Endothelial cell of umbilical vein (primary cell): ENCODE measurements around the gene SPEM2. TPM values are rescaled to one million over a fixed set of nuclear protein-coding genes. Genes with fewer than 3 reads are reported as not detected.
"Not testable (repeated sequence)": the region's sequence is repeated elsewhere in the genome, so short reads cannot be mapped to it uniquely, and the experiment has no call there.

ENCODE experiments used
- BruUV-seq: library from RNA; stranded (reverse); fragments of 400-500 nt; replicated peaks from 2 replicates; lab custom pipeline; 2021; lab: Mats Ljungman, UMichigan
- CTCF ChIA-PET: fragments of 300-600, 350-600 bp; sonication (Branson Sonifier 250); formaldehyde crosslinking; loops from one replicate; lab custom pipeline; 2021; ENCODE audit warnings: antibody characterized with exemption, inconsistent platforms; lab: Charles Lee
- POLR2A ChIA-PET: fragments of 300-600, 350-600 bp; sonication (Branson Sonifier 250); formaldehyde crosslinking; loops from one replicate; lab custom pipeline; 2021; ENCODE audit warnings: antibody characterized with exemption, inconsistent platforms; lab: Charles Lee
- DNase-seq: peaks from one replicate; pipeline ENCODE4 v3.0.0-alpha.2; 2011; ENCODE audit warnings: low read depth, low spot score
- FAIRE-seq: peaks from 2 replicates; lab custom pipeline; 2011; peaks lifted over from hg19 to GRCh38; lab: Jason Lieb, UNC
- H2AFZ ChIP-seq: 2 replicates; pipeline ENCODE4 v1.6.0; 2012; ENCODE audit warnings: low read depth, low read length, control low read depth, inconsistent platforms
- H3K27ac ChIP-seq: 2 replicates; pipeline ENCODE4 v1.5.1; 2011; ENCODE audit warnings: low read depth, mild to moderate bottlenecking, control low read depth, low read length, moderate library complexity; ENCODE audit not compliant: insufficient read depth
- H3K27me3 ChIP-seq, 2 experiments: 2 replicates each; pipeline versions ENCODE4 v1.6.0 to v1.6.1; 2011; ENCODE audit warnings: low read length in 2 of 2, mixed read lengths in 1 of 2; ENCODE audit not compliant: control insufficient read depth in 2 of 2, insufficient read depth in 2 of 2
- H3K36me3 ChIP-seq, 2 experiments: 2 replicates in 1 of 2; 3 replicates in 1 of 2; pipeline ENCODE4 v1.5.1; 2011; ENCODE audit warnings: low read length in 2 of 2, mild to moderate bottlenecking in 1 of 2, moderate library complexity in 1 of 2; ENCODE audit not compliant: control insufficient read depth in 2 of 2, insufficient read depth in 2 of 2; ENCODE audit errors: extremely low read depth in 1 of 2
- H3K4me1 ChIP-seq: 3 replicates; pipeline ENCODE4 v1.5.1; 2011; ENCODE audit warnings: mild to moderate bottlenecking, low read length; ENCODE audit not compliant: control insufficient read depth, insufficient read depth; ENCODE audit errors: extremely low read depth
- H3K4me2 ChIP-seq: 2 replicates; pipeline ENCODE4 v1.6.1; 2011; ENCODE audit warnings: low read length, control low read depth, mixed read lengths; ENCODE audit not compliant: insufficient read depth
- H3K4me3 ChIP-seq, 3 experiments: fragments of 200-600 bp in 1 of 3; sonication (generic), shearing (Covaris generic) in 1 of 3; replicated peaks in 1 of 3; 2 replicates each; pipeline ENCODE4 v1.5.1; 2011 to 2016; ENCODE audit warnings: control low read depth in 3 of 3, low read length in 3 of 3, mild to moderate bottlenecking in 2 of 3, inconsistent platforms in 1 of 3, low read depth in 1 of 3, moderate library complexity in 1 of 3; ENCODE audit not compliant: insufficient read depth in 1 of 3
- H3K79me2 ChIP-seq: 2 replicates; pipeline ENCODE4 v1.6.0; 2012; ENCODE audit warnings: low read length, inconsistent platforms; ENCODE audit not compliant: control insufficient read depth, insufficient read depth
- H3K9ac ChIP-seq: replicated peaks from 2 replicates; pipeline ENCODE3; 2011; ENCODE audit warnings: low read length, control low read depth; ENCODE audit not compliant: insufficient read depth; ENCODE audit errors: extremely low read depth
- H3K9me1 ChIP-seq: replicated peaks from 3 replicates; pipeline ENCODE4 v1.6.0; 2011; ENCODE audit warnings: mild to moderate bottlenecking, low read length; ENCODE audit not compliant: control insufficient read depth, insufficient read depth; ENCODE audit errors: extremely low read depth
- H3K9me3 ChIP-seq: replicated peaks from 2 replicates; pipeline ENCODE4 v1.5.1; 2012; ENCODE audit warnings: low read length, inconsistent platforms; ENCODE audit not compliant: control insufficient read depth, insufficient read depth
- H4K20me1 ChIP-seq: replicated peaks from 2 replicates; pipeline ENCODE3; 2011; ENCODE audit warnings: mild to moderate bottlenecking, low read length; ENCODE audit not compliant: control insufficient read depth, insufficient read depth; ENCODE audit errors: extremely low read depth
- EZH2 ChIP-seq: IDR thresholded peaks from 2 replicates; pipeline ENCODE4 v1.6.1; 2012; ENCODE audit warnings: borderline replicate concordance, low read depth, mild to moderate bottlenecking, moderate library complexity, low read length, inconsistent platforms; ENCODE audit not compliant: severe bottlenecking
- FOS ChIP-seq: IDR thresholded peaks from 2 replicates; pipeline ENCODE4 v1.6.1; 2011; ENCODE audit warnings: mild to moderate bottlenecking, low read length, moderate library complexity, borderline replicate concordance; ENCODE audit not compliant: insufficient read depth
- GATA2 ChIP-seq: IDR thresholded peaks from 2 replicates; pipeline ENCODE4 v1.7.0; 2011; ENCODE audit warnings: low read depth, mild to moderate bottlenecking, moderate library complexity, mixed read lengths, low read length; ENCODE audit not compliant: insufficient read length, insufficient read depth
- JUN ChIP-seq: IDR thresholded peaks from 2 replicates; pipeline ENCODE4 v1.6.1; 2011; ENCODE audit warnings: borderline replicate concordance, low read depth; ENCODE audit not compliant: insufficient read length, insufficient read depth
- MYC ChIP-seq: IDR thresholded peaks from one replicate; pipeline ENCODE4 v1.6.1; 2011; ENCODE audit warnings: mild to moderate bottlenecking, low read depth, low read length
- POLR2A ChIP-seq: IDR thresholded peaks from 2 replicates; pipeline ENCODE4 v1.6.1; 2012; ENCODE audit warnings: low read depth, mild to moderate bottlenecking, control low read depth, low read length
- POLR2AphosphoS5 ChIP-seq: IDR thresholded peaks from 2 replicates; pipeline ENCODE4 v1.6.1; 2012; ENCODE audit warnings: low read depth, mild to moderate bottlenecking, control low read depth, low read length, moderate library complexity; ENCODE audit not compliant: insufficient read depth
- dilution Hi-C: fragments of 300-500 bp; cut with MboI; formaldehyde crosslinking; loops from one replicate; pipeline ENCODE4 v1.15.0; 2019; ENCODE audit warnings: low sequenced_read_pairs; ENCODE audit not compliant: extremely low pct_ligation_motif_present
- intact Hi-C: fragments of 100-400 bp; cut with micrococcal nuclease; formaldehyde crosslinking; loops from one replicate; pipeline ENCODE4 v1.10.0; 2022
- polyA plus RNA-seq, 4 experiments: library from polyadenylated mRNA; depleted of rRNA in 3 of 4; stranded (reverse) in 3 of 4; unstranded in 1 of 4; fragments of >200 nt; gene quantifications; 2 replicates each; pipeline versions ENCODE4 v1.2.1 to v1.2.3, GENCODE V29; 2011 to 2012; ENCODE audit warnings: missing spikeins in 1 of 4
- total RNA-seq: library from RNA; stranded (reverse); gene quantifications from 2 replicates; pipeline ENCODE4 v1.2.3, GENCODE V29; 2021
- TF ChIP-seq, protein P1 (sequence below): IDR thresholded peaks from 2 replicates; pipeline ENCODE4 v1.6.1; 2011; ENCODE audit not compliant: insufficient read depth, insufficient read length
- TF ChIP-seq, protein P2 (sequence below), 2 donors: IDR thresholded peaks; 1 replicate in 1 of 2; 2 replicates in 1 of 2; pipeline ENCODE4 v1.5.1; 2011; ENCODE audit warnings: low read length in 2 of 2, mild to moderate bottlenecking in 2 of 2, moderate library complexity in 2 of 2, control low read depth in 1 of 2, inconsistent platforms in 1 of 2, low read depth in 1 of 2; ENCODE audit not compliant: insufficient read depth in 1 of 2; ENCODE audit errors: extremely low read depth in 1 of 2

Gene SPEM2
- total and polyA plus RNA-seq, 2 donors (not counting 3 experiments of a cell fraction or from before 2014, with no cell fraction given): not detected

DNA sequence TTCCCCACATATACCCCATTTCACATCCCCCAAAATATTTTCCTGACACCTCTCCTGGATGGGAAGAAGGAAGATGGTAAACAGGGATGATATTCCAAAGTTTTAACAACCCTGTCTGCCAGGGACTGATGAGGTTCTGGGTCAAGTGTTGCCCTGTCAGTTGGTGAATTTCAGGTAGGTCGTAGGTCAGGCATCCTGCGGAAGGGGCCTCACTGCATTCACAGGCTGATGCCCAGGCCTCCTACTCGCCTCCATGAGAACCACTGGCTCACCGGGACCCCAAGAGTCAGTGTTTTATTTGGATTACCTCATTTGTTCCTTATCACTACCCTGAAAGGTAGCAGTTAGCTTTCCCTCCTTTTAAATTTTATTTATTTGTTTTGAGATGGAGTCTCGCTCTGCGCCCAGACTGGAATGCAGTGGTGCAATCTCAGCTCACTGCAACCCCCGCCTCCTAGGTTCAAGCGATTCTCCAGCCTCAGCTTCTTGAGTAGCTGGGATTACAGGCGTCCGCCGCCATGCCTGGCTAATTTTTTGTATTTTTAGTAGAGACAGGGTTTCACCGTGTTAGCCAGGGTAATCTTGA, 43.5 kb downstream of the SPEM2 start:
- H4K20me1 ChIP-seq: no peaks in the 10 kb centered on the region
- H3K79me2 ChIP-seq: peaks cover 27% of the 10 kb centered on the region
- CTCF ChIA-PET: interaction anchor here (1.1 to 1.5 kb wide), 2 partner anchors 9 to 92 kb away, joined by 3 to 4 read pairs; no protein-coding TSS in a partner anchor

GRCh38 chr17:7469843-7470242, 44.4 kb downstream of the SPEM2 start:
- peaks cover 36% of the 10 kb centered on the region for H3K79me2 ChIP-seq
- H3K9me1 ChIP-seq, H3K27me3 ChIP-seq, dilution Hi-C loops, H3K4me1 ChIP-seq, CTCF ChIA-PET, H4K20me1 ChIP-seq, DNase-seq, FAIRE-seq, intact Hi-C loops, H3K9me3 ChIP-seq, H3K36me3 ChIP-seq, H3K4me2 ChIP-seq, H3K27ac ChIP-seq, H3K9ac ChIP-seq, BruUV-seq, H2AFZ ChIP-seq, H3K4me3 ChIP-seq: not testable (repeated sequence)
- POLR2A ChIA-PET: interaction anchor here (0.7 to 1.6 kb wide), 2 partner anchors 14 to 34 kb away, joined by 3 to 4 read pairs; partner anchors contain the start of genes POLR2A and TMEM102

More for the DNA sequence above, 43.5 kb downstream of the SPEM2 start:
- no peak for TF ChIP-seq POLR2AphosphoS5
- TF ChIP-seq POLR2A: no peak
- TF ChIP-seq, protein P1, sequence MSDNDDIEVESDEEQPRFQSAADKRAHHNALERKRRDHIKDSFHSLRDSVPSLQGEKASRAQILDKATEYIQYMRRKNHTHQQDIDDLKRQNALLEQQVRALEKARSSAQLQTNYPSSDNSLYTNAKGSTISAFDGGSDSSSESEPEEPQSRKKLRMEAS: no peak
- TF ChIP-seq MYC: no peak
- no peak for TF ChIP-seq JUN
- TF ChIP-seq FOS: no peak
- TF ChIP-seq, protein P2, sequence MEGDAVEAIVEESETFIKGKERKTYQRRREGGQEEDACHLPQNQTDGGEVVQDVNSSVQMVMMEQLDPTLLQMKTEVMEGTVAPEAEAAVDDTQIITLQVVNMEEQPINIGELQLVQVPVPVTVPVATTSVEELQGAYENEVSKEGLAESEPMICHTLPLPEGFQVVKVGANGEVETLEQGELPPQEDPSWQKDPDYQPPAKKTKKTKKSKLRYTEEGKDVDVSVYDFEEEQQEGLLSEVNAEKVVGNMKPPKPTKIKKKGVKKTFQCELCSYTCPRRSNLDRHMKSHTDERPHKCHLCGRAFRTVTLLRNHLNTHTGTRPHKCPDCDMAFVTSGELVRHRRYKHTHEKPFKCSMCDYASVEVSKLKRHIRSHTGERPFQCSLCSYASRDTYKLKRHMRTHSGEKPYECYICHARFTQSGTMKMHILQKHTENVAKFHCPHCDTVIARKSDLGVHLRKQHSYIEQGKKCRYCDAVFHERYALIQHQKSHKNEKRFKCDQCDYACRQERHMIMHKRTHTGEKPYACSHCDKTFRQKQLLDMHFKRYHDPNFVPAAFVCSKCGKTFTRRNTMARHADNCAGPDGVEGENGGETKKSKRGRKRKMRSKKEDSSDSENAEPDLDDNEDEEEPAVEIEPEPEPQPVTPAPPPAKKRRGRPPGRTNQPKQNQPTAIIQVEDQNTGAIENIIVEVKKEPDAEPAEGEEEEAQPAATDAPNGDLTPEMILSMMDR (IDR thresholded peaks at IDR 0.05; ENCODE audit: extremely low read depth in 1 of 2, insufficient read depth in 1 of 2, low read depth in 1 of 2, low read length in 2 of 2): no peak
- no peak for TF ChIP-seq EZH2
- TF ChIP-seq GATA2: no peak
- Histone ChIP-seq H3K9ac (no peak overlapping the region), H3K27ac (no peak overlapping the region), H3K4me3 (no peak overlapping the region), H3K9me3 (no peaks in the 10 kb centered on the region), H3K9me1 (no peaks in the 10 kb centered on the region), H3K4me1 (no peaks in the 10 kb centered on the region), H3K27me3 (no peaks in the 10 kb centered on the region), H3K36me3 (peaks cover 0 to 6% of the 10 kb centered on the region in 2 experiments), H3K4me2 (no peak overlapping the region), H2AFZ (no peak overlapping the region)
- BruUV-seq: no TSS peak
- intact Hi-C loops (no loop called here), dilution Hi-C loops (no loop called here)
- DNase-seq: no peak
- FAIRE-seq: no peak
- POLR2A ChIA-PET: no interaction called here
